Mucosa of descending colon (tissue), 3 donors: Measurements from ENCODE around the gene ANKH. TPM values are rescaled to one million over a fixed set of nuclear protein-coding genes. Genes with fewer than 3 reads are reported as not detected.
"Not testable (repeated sequence)": the region's sequence is repeated elsewhere in the genome, so short reads cannot be mapped to it uniquely, and the experiment has no call there.

ENCODE experiments used
- ATAC-seq: fragments of 200-7000 bp; cut with Tn5 transposase; one replicate; pipeline ENCODE4 v1.9.1; 2020; ENCODE audit warnings: mild to moderate bottlenecking, moderate library complexity
- DNase-seq, 3 donors: peaks; one replicate each; pipeline ENCODE4 v3.0.0-alpha.2; 2020
- H3K36me3 ChIP-seq: fragments of 200-600 bp; one replicate; pipeline ENCODE4 v1.8.0; 2021; ENCODE audit warnings: low read depth, mild to moderate bottlenecking
- H3K4me1 ChIP-seq: fragments of 200-600 bp; one replicate; pipeline ENCODE4 v1.8.0; 2021; ENCODE audit warnings: low read depth, mild to moderate bottlenecking
- H3K4me3 ChIP-seq: fragments of 200-600 bp; one replicate; pipeline ENCODE4 v1.8.0; 2021; ENCODE audit warnings: mild to moderate bottlenecking
- H3K9me3 ChIP-seq: fragments of 200-600 bp; one replicate; pipeline ENCODE4 v1.8.0; 2021; ENCODE audit warnings: mild to moderate bottlenecking
- CTCF ChIP-seq: fragments of 200-600 bp; IDR thresholded peaks from one replicate; pipeline ENCODE4 v1.8.0; 2022; ENCODE audit warnings: antibody characterized with exemption, mild to moderate bottlenecking
- intact Hi-C, 2 donors: fragments of 100-400 bp; cut with DNase I in 1 of 2; cut with micrococcal nuclease in 1 of 2; formaldehyde crosslinking; loops; one replicate each; pipeline versions ENCODE4 v1.11.0 to v1.11.1; 2022; cut with DNase I, micrococcal nuclease
- total RNA-seq, 3 donors: library from RNA; stranded (reverse); fragmentation: NEBNext Ultra II Directional in 2 of 3; extraction: Animal tissue kit (Norgen Biotek cat#: 25700) in 2 of 3; gene quantifications; one replicate each; pipeline versions ENCODE4 v1.2.1 to v1.2.4, GENCODE V29; 2021 to 2023
- donor health status: DM: no; HTN: no; CAD: no; lungs with moderate emphysema.
- donor health status: DM: no; HTN: no; CAD: no.
- donor health status: DM: no; HTN: yes; CAD: no.

ANKH gene
- total RNA-seq, 3 donors from 2014 or later = 85.4 to 177 (median 105) TPM

DNA sequence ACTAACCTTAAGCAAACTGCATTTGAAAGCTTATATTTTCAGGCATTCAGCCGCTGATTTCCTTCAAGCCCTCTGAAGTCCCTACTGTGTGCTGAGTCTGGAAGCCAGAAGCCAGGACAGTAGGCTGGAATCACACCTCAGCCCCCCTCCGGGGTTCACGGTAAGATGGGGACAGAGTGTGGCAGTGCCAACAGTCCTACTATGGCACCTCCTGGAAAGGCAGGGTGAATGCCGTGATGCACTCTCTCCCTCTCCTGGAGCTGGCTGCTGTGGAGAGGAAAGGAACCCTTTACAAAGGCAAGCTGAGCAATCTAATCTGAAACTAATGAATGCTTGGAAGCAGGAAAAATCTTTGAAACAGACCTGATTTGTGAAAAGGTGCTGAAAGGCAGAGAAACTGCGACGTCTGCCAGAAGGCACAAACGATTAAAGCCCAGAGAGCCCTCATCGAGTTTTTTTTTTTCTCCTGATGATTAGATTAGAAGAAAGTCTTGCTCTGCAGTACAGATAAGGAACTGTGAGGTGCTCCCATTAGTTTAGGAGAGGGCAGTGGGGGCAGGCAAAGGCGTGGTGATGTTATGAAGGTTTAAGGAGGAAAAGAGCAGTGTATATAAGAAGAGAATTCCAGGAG lies 21.0 kb downstream of the ANKH start:
- no peaks in the 10 kb centered on the region for H3K36me3 ChIP-seq
- H3K9me3 ChIP-seq = no peaks in the 10 kb centered on the region
- intact Hi-C loops = no loop called here
- no peak overlapping the region for H3K4me3 ChIP-seq
- DNase-seq (no peak), ATAC-seq (no peak)
- TF ChIP-seq CTCF = no peak
- H3K4me1 ChIP-seq = peaks cover 7% of the 10 kb centered on the region

DNA sequence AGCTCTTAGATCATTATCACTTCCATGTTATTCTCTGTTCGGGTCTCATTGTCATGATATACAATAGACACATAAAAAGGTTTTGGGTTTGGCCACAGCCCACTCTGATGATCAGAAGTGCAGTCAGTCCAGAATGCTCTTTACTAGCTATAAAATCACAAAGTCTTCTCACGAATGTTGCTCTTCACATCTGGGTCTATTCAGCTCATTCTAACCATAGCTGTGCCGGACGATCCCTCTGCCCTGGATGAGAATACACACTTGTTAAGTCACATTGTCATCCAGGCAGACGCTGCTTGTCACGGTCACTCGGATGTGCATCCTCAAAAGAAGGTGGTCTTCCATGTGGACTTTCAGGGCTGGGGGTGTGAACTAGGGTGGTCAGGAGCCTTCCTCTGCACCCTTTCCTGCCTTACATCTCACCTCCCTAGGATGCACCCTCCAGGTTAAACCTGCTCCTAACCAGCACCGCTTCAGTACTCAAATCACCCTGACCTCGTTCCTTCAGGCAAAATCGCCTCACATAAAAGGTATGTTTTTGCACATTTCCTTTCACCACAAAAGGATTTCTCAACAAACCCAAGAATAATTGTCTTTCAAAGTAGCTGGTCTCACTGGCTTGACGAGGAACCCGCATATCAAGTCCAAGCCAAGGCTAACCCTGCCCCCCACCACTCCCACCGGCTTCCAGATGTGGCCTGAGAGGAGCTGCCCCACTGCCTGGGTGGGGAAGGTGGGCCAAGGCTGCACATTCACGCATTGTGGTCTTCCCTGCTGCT lies 21.9 kb downstream of the ANKH start:
- Histone ChIP-seq H3K4me3 (no peak overlapping the region), H3K4me1 (no peaks in the 10 kb centered on the region), H3K9me3 (no peaks in the 10 kb centered on the region), H3K36me3 (no peaks in the 10 kb centered on the region)
- intact Hi-C loops = no loop called here
- no peak for TF ChIP-seq CTCF
- ATAC-seq = no peak
- DNase-seq = no peak

DNA sequence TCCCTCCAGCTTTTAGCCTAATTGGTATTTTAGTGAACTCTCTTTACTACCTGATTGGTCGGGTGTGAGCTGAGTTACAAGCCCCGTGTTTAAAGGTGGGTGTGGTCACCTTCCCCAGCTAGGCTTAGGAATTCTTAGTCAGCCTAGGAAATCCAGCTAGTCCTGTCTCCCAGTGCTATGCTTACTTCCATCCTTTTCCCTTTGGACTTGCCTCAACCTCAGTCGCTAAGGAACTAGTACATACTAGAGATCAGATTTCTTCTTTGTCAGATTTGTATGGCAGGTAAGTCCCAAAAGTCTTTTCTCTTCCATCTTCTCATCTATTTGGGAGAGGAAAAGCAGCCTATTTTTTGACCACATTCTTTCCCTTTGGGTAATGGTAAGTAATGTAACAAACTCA lies 22.6 kb downstream of the ANKH start:
- ATAC-seq, H3K4me3 ChIP-seq, intact Hi-C loops, H3K4me1 ChIP-seq, H3K9me3 ChIP-seq, DNase-seq, H3K36me3 ChIP-seq: not testable (repeated sequence)

DNA sequence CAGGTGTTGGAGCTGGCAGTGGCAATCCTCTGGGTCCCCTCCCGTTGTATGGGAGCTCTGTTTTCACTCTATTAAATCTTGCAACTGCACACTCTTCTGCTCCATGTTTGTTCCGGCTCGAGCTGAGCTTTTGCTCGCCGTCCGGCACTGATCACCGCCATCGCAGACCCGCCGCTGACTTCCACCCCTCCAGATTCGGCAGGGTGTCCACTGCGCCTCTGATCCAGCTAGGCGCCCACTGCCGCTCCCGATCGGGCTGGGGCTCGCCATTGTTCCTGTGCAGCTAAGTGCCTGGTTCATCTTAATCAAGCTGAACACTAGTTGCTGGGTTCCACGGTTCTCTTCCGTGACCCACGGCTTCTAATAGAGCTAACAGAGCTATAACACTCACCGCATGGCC lies 23.2 kb downstream of the ANKH start:
- DNase-seq (no peak), ATAC-seq (no peak)
- TF ChIP-seq CTCF = no peak
- Histone ChIP-seq H3K36me3 (no peaks in the 10 kb centered on the region), H3K9me3 (no peaks in the 10 kb centered on the region), H3K4me3 (no peak overlapping the region), H3K4me1 (no peaks in the 10 kb centered on the region)
- intact Hi-C loops = no loop called here

DNA sequence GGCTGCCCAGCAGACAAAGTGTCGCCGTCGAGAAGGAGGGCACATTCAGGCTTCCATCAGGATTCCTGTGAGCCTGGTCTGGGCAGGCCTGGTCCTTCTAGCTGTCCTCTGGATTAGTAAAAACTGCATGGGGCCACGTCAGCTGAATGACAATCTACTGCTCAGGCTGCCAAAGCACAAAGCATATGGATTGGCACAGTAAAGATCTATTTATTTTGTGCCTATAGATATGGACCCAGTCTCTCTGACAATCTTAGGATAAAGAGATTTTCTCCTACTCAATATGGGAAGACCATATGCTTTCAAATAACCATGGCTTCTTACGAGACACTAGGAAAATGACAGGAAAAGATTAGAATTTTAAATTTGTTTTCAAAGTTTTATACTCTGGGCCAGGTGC lies 24.1 kb downstream of the ANKH start:
- ATAC-seq (no peak), DNase-seq (no peak)
- no peaks in the 10 kb centered on the region for H3K36me3 ChIP-seq
- no peak overlapping the region for H3K4me3 ChIP-seq
- no peaks in the 10 kb centered on the region for H3K9me3 ChIP-seq
- H3K4me1 ChIP-seq = no peaks in the 10 kb centered on the region
- intact Hi-C loops = no loop called here
- no peak for TF ChIP-seq CTCF

DNA sequence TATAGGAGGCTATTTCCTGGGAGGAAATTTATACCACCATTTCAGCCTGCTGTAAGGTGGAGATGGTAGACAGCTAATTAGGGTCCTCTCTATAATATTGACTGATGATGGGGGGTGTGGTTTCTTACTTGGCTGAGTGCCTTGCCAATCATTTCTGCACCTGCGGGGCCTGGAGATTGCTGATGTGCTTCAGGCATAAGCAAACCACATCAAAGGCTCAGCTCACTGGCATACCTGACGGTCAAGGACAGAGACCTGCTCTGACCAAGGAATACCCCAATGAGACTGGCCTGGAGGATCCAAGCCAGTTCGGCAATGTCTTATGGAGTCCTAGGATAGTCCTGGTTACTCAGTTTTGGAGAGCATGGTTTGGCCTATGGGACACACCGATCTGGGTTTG lies 29.5 kb downstream of the ANKH start:
- TF ChIP-seq CTCF = no peak

More for the DNA sequence above, 29.5 kb downstream of the ANKH start:
- ATAC-seq = no peak
- Histone ChIP-seq H3K36me3 (no peaks in the 10 kb centered on the region), H3K4me3 (no peak overlapping the region), H3K4me1 (no peaks in the 10 kb centered on the region), H3K9me3 (no peaks in the 10 kb centered on the region)
- intact Hi-C loops = no loop called here
- no peak for DNase-seq
